BE2C (cell line): ENCODE data around the gene ITGB7. TPM values are rescaled to one million over a fixed set of nuclear protein-coding genes. Genes with fewer than 3 reads are reported as not detected.
A peak's percentile ranks its signal among the peaks of the same experiment; 100 is the strongest.

Experiments used
- DNase-seq: peaks from one replicate; pipeline ENCODE4 v3.0.0-alpha.2; 2020
- H3K27me3 ChIP-seq: fragments of 250-450 bp; sonication (Bioruptor Pico); 2 replicates; pipeline ENCODE4 v1.5.1; 2020; ENCODE audit warnings: mild to moderate bottlenecking
- H3K36me3 ChIP-seq: fragments of 250-450 bp; sonication (Bioruptor Pico); 2 replicates; pipeline ENCODE4 v1.5.1; 2020; ENCODE audit warnings: mild to moderate bottlenecking
- H3K4me1 ChIP-seq: fragments of 250-450 bp; sonication (Bioruptor Pico); 2 replicates; pipeline ENCODE4 v1.5.1; 2020
- H3K4me3 ChIP-seq: 2 replicates; pipeline ENCODE4 v1.5.1; 2011; ENCODE audit warnings: low read depth, low read length
- H3K9me3 ChIP-seq: fragments of 250-450 bp; sonication (Bioruptor Pico); 2 replicates; pipeline ENCODE4 v1.5.1; 2020
- polyA plus RNA-seq: library from polyadenylated mRNA; unstranded; fragments of >200 nt; gene quantifications from one replicate; pipeline ENCODE4 v1.2.1, GENCODE V29; 2012; ENCODE audit warnings: low read depth, missing spikeins; ENCODE audit not compliant: insufficient read length, insufficient read depth
- TF ChIP-seq, protein P1 (sequence below): IDR thresholded peaks from 2 replicates; pipeline ENCODE4 v1.5.1; 2012; ENCODE audit warnings: mild to moderate bottlenecking, low read depth, low read length

The ITGB7 gene, protein sequence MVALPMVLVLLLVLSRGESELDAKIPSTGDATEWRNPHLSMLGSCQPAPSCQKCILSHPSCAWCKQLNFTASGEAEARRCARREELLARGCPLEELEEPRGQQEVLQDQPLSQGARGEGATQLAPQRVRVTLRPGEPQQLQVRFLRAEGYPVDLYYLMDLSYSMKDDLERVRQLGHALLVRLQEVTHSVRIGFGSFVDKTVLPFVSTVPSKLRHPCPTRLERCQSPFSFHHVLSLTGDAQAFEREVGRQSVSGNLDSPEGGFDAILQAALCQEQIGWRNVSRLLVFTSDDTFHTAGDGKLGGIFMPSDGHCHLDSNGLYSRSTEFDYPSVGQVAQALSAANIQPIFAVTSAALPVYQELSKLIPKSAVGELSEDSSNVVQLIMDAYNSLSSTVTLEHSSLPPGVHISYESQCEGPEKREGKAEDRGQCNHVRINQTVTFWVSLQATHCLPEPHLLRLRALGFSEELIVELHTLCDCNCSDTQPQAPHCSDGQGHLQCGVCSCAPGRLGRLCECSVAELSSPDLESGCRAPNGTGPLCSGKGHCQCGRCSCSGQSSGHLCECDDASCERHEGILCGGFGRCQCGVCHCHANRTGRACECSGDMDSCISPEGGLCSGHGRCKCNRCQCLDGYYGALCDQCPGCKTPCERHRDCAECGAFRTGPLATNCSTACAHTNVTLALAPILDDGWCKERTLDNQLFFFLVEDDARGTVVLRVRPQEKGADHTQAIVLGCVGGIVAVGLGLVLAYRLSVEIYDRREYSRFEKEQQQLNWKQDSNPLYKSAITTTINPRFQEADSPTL
- polyA plus RNA-seq: not detected

GRCh38 chr12:53207042-53207441, at the start of gene ITGB7:
Gene ITGB7, minus strand, starts transcription at chr12:53207251. Its CDS starts 6,808 bp downstream, at chr12:53200443.
- Histone ChIP-seq H3K36me3 (no peaks in the 10 kb centered on the region), H3K27me3 (no peaks in the 10 kb centered on the region), H3K4me3 (no peak within 1 kb of the TSS), H3K4me1 (no peaks in the 10 kb centered on the region), H3K9me3 (no peaks in the 10 kb centered on the region)
- no peak for DNase-seq
- TF ChIP-seq, protein P1, sequence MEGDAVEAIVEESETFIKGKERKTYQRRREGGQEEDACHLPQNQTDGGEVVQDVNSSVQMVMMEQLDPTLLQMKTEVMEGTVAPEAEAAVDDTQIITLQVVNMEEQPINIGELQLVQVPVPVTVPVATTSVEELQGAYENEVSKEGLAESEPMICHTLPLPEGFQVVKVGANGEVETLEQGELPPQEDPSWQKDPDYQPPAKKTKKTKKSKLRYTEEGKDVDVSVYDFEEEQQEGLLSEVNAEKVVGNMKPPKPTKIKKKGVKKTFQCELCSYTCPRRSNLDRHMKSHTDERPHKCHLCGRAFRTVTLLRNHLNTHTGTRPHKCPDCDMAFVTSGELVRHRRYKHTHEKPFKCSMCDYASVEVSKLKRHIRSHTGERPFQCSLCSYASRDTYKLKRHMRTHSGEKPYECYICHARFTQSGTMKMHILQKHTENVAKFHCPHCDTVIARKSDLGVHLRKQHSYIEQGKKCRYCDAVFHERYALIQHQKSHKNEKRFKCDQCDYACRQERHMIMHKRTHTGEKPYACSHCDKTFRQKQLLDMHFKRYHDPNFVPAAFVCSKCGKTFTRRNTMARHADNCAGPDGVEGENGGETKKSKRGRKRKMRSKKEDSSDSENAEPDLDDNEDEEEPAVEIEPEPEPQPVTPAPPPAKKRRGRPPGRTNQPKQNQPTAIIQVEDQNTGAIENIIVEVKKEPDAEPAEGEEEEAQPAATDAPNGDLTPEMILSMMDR: no peak

- H3K4me1 ChIP-seq: no peaks in the 10 kb centered on the region; the same call in 1 of the 2 replicates
- no peaks in the 10 kb centered on the region for H3K27me3 ChIP-seq
- H3K4me3 ChIP-seq: no peak overlapping the region
- no peaks in the 10 kb centered on the region for H3K36me3 ChIP-seq
- DNase-seq: no peak
- TF ChIP-seq, protein P1: no peak
- no peaks in the 10 kb centered on the region for H3K9me3 ChIP-seq
These were observed 48.9 kb upstream of the ITGB7 start for GRCh38 chr12:53255996-53256395.

- no peaks in the 10 kb centered on the region; the same call in 1 of the 2 replicates for H3K4me1 ChIP-seq
- no peaks in the 10 kb centered on the region for H3K9me3 ChIP-seq
- TF ChIP-seq, protein P1: no peak
- DNase-seq: no peak
- H3K36me3 ChIP-seq: no peaks in the 10 kb centered on the region
- H3K27me3 ChIP-seq: no peaks in the 10 kb centered on the region
- no peak overlapping the region for H3K4me3 ChIP-seq
These were observed 47.9 kb upstream of the ITGB7 start for GRCh38 chr12:53254816-53255545.

GRCh38 chr12:53253298-53253697, 46.2 kb upstream of the ITGB7 start:
- no peaks in the 10 kb centered on the region; the same call in 1 of the 2 replicates for H3K4me1 ChIP-seq
- H3K9me3 ChIP-seq: no peaks in the 10 kb centered on the region

GRCh38 chr12:53252349-53252916, 45.4 kb upstream of the ITGB7 start:
- Histone ChIP-seq H3K27me3 (no peaks in the 10 kb centered on the region), H3K4me1 (no peaks in the 10 kb centered on the region; the same call in 1 of the 2 replicates), H3K4me3 (peak overlapping the region; percentile 86), H3K9me3 (no peaks in the 10 kb centered on the region), H3K36me3 (no peaks in the 10 kb centered on the region)
- no peak for DNase-seq
- TF ChIP-seq, protein P1: no peak

More at GRCh38 chr12:53253298-53253697, 46.2 kb upstream of the ITGB7 start:
- H3K4me3 ChIP-seq: no peak overlapping the region
- H3K27me3 ChIP-seq: no peaks in the 10 kb centered on the region
- TF ChIP-seq, protein P1: no peak
- no peaks in the 10 kb centered on the region for H3K36me3 ChIP-seq
- no peak for DNase-seq
